GM23338 (cell line): ENCODE measurements around the gene NDUFS6.

Experiments used
- EZH2phosphoT487 ChIP-seq: fragments of 200-600 bp; sonication (generic); IDR thresholded peaks from one replicate; pipeline ENCODE4 v1.8.1; 2018; ENCODE audit warnings: antibody characterized with exemption; ENCODE audit not compliant: unreplicated experiment
- JUNB ChIP-seq: IDR thresholded peaks from one replicate; pipeline ENCODE4 v1.6.1; 2016; ENCODE audit warnings: antibody characterized with exemption; ENCODE audit not compliant: unreplicated experiment

DNA sequence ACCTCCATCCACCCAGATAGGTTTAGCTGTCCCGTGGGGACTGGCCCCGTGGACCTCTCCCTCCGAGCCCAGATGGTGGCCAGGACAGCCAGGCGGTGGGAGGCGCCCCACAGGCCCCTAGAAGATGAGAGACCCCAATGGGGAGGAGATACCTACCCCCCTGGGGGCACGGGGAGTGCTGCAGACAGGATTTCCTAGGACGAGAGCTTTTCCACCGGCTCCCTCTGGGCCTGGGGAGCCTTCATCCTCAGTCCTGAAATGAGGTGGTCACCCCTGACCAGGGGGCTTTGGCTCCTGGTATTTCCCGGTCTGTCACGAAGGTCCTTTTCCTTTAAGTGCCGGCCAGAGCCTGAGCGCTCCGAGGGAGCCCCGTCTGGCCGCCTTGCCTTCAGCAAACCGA is 48.3 kb upstream of the NDUFS6 start:
- TF ChIP-seq JUNB (no peak), EZH2phosphoT487 (no peak)
